Colonic mucosa (tissue), 4 donors: ENCODE data around the gene SOWAHA. TPM values are rescaled to one million over a fixed set of nuclear protein-coding genes. Genes with fewer than 3 reads are reported as not detected.
"Not testable (repeated sequence)": the region's sequence is repeated elsewhere in the genome, so short reads cannot be mapped to it uniquely, and the experiment has no call there.

Experiments
- DNase-seq: peaks from one replicate; pipeline ENCODE4 v3.0.0-alpha.2; 2020
- H3K27ac ChIP-seq: fragments of 200-600 bp; one replicate; pipeline ENCODE4 v1.8.0; 2021
- H3K27me3 ChIP-seq: fragments of 200-600 bp; one replicate; pipeline ENCODE4 v1.8.0; 2021
- H3K36me3 ChIP-seq: fragments of 200-600 bp; one replicate; pipeline ENCODE4 v1.8.0; 2021
- H3K4me1 ChIP-seq: fragments of 200-600 bp; one replicate; pipeline ENCODE4 v1.8.0; 2021; ENCODE audit warnings: mild to moderate bottlenecking
- H3K4me3 ChIP-seq: fragments of 200-600 bp; one replicate; pipeline ENCODE4 v1.8.0; 2021
- H3K9ac ChIP-seq, 2 donors: one replicate each; pipeline ENCODE4 v1.7.0; 2013; ENCODE audit warnings: control low read depth in 2 of 2, low read depth in 2 of 2, low read length in 2 of 2
- H3K9me3 ChIP-seq: fragments of 200-600 bp; one replicate; pipeline ENCODE4 v1.8.0; 2021
- CTCF ChIP-seq: fragments of 200-600 bp; IDR thresholded peaks from one replicate; pipeline ENCODE4 v1.8.0; 2022; ENCODE audit warnings: antibody characterized with exemption, mild to moderate bottlenecking
- intact Hi-C: fragments of 100-400 bp; cut with DNase I; formaldehyde crosslinking; loops from one replicate; pipeline ENCODE4 v1.14.1; 2022
- total RNA-seq, 2 donors: library from RNA; stranded (reverse); fragmentation: NEBNext Ultra II Directional in 1 of 2; extraction: Animal tissue kit (Norgen Biotek cat#: 25700) in 1 of 2; gene quantifications; one replicate each; pipeline ENCODE4 v1.2.1, GENCODE V29; 2021
- donor health status: healthy.
- donor health status: DM: no; HTN: no; CAD: no.
- donor health status: DM: no; HTN: no; CAD: no.

The SOWAHA gene
- total RNA-seq, 2 donors from 2014 or later = 12.4 to 30.7 TPM

- Histone ChIP-seq H3K4me1 (no peaks in the 10 kb centered on the region), H3K9ac (no peak overlapping the region), H3K4me3 (no peak overlapping the region), H3K27ac (no peak overlapping the region), H3K9me3 (no peaks in the 10 kb centered on the region), H3K36me3 (no peaks in the 10 kb centered on the region), H3K27me3 (no peaks in the 10 kb centered on the region)
- no peak for DNase-seq
- no peak for TF ChIP-seq CTCF
- intact Hi-C loops = no loop called here
These were observed 22.1 kb upstream of the SOWAHA start for GRCh38 chr5:132791026-132791425.

GRCh38 chr5:132797651-132798050, 15.5 kb upstream of the SOWAHA start:
- Histone ChIP-seq H3K4me3 (no peak overlapping the region), H3K36me3 (no peaks in the 10 kb centered on the region), H3K27ac (no peak overlapping the region), H3K9ac (no peak overlapping the region), H3K9me3 (no peaks in the 10 kb centered on the region), H3K4me1 (no peaks in the 10 kb centered on the region), H3K27me3 (no peaks in the 10 kb centered on the region)
- TF ChIP-seq CTCF = no peak
- no peak for DNase-seq
- intact Hi-C loops = no loop called here

- Histone ChIP-seq H3K4me3 (no peak overlapping the region), H3K27ac (no peak overlapping the region), H3K36me3 (no peaks in the 10 kb centered on the region), H3K9ac (no peak overlapping the region), H3K4me1 (no peaks in the 10 kb centered on the region), H3K9me3 (no peaks in the 10 kb centered on the region), H3K27me3 (no peaks in the 10 kb centered on the region)
- intact Hi-C loops = no loop called here
- TF ChIP-seq CTCF = no peak
- no peak for DNase-seq
These were observed 13.7 kb upstream of the SOWAHA start for GRCh38 chr5:132799392-132799791.

- intact Hi-C loops = no loop called here
- Histone ChIP-seq H3K27ac (no peak overlapping the region), H3K27me3 (no peaks in the 10 kb centered on the region), H3K9ac (no peak overlapping the region), H3K36me3 (no peaks in the 10 kb centered on the region), H3K4me1 (no peaks in the 10 kb centered on the region), H3K9me3 (no peaks in the 10 kb centered on the region), H3K4me3 (no peak overlapping the region)
- DNase-seq = no peak
- no peak for TF ChIP-seq CTCF
These were observed 12.6 kb upstream of the SOWAHA start for GRCh38 chr5:132800545-132800944.

GRCh38 chr5:132802044-132802684, 10.9 kb upstream of the SOWAHA start:
- no peak for DNase-seq
- no peaks in the 10 kb centered on the region for H3K9me3 ChIP-seq

GRCh38 chr5:132802685-132803066, 10.4 kb upstream of the SOWAHA start:
- H3K27ac ChIP-seq, H3K36me3 ChIP-seq, H3K9me3 ChIP-seq, intact Hi-C loops, H3K4me1 ChIP-seq, H3K4me3 ChIP-seq, H3K9ac ChIP-seq, DNase-seq, H3K27me3 ChIP-seq: not testable (repeated sequence)

More at GRCh38 chr5:132802044-132802684, 10.9 kb upstream of the SOWAHA start:
- Histone ChIP-seq H3K27ac (no peak overlapping the region), H3K36me3 (no peaks in the 10 kb centered on the region), H3K4me3 (no peak overlapping the region), H3K27me3 (no peaks in the 10 kb centered on the region), H3K9ac (no peak overlapping the region), H3K4me1 (no peaks in the 10 kb centered on the region)
- TF ChIP-seq CTCF = no peak
- intact Hi-C loops = no loop called here

- not testable (repeated sequence) for H3K36me3 ChIP-seq, DNase-seq
These were observed 8.9 kb upstream of the SOWAHA start for GRCh38 chr5:132804219-132804618.

GRCh38 chr5:132805872-132806271, 7.2 kb upstream of the SOWAHA start:
- H3K9me3 ChIP-seq, H3K9ac ChIP-seq, intact Hi-C loops, H3K4me3 ChIP-seq, H3K27ac ChIP-seq, H3K36me3 ChIP-seq, DNase-seq, H3K27me3 ChIP-seq, H3K4me1 ChIP-seq: not testable (repeated sequence)

More at GRCh38 chr5:132804219-132804618, 8.9 kb upstream of the SOWAHA start:
- H3K4me3 ChIP-seq, H3K9ac ChIP-seq, H3K27ac ChIP-seq, H3K9me3 ChIP-seq, H3K4me1 ChIP-seq, H3K27me3 ChIP-seq, intact Hi-C loops: not testable (repeated sequence)

GRCh38 chr5:132806804-132807162, 6.3 kb upstream of the SOWAHA start:
- H3K27me3 ChIP-seq, H3K9me3 ChIP-seq, H3K4me1 ChIP-seq, H3K36me3 ChIP-seq, intact Hi-C loops, H3K4me3 ChIP-seq, DNase-seq: not testable (repeated sequence)
- Histone ChIP-seq H3K27ac (peak overlapping the region; percentile 79), H3K9ac (peak overlapping the region; percentile 56 to 60)
